Progenitor cell of endocrine pancreas (in vitro differentiated cells): ENCODE data around the gene KCNQ1. TPM values are rescaled to one million over a fixed set of nuclear protein-coding genes. Genes with fewer than 3 reads are reported as not detected.

Experiments
- DNase-seq: peaks from one replicate; pipeline ENCODE4 v3.0.0; 2021; ENCODE audit warnings: low spot score; ENCODE audit not compliant: unreplicated experiment
- H3K27ac Mint-ChIP-seq: 2 replicates; pipeline ENCODE4 v1.8.0; 2021; ENCODE audit warnings: mild to moderate bottlenecking, moderate library complexity, mixed read lengths
- H3K27me3 Mint-ChIP-seq: 2 replicates; pipeline ENCODE4 v1.8.0; 2021; ENCODE audit warnings: mixed read lengths
- H3K36me3 Mint-ChIP-seq: 2 replicates; pipeline ENCODE4 v1.8.0; 2022; ENCODE audit warnings: mixed read lengths; ENCODE audit not compliant: insufficient read depth
- H3K4me1 Mint-ChIP-seq: 2 replicates; pipeline ENCODE4 v1.8.0; 2021; ENCODE audit warnings: low read depth, mixed read lengths
- H3K4me3 Mint-ChIP-seq: 2 replicates; pipeline ENCODE4 v1.8.0; 2021; ENCODE audit warnings: low read depth, mild to moderate bottlenecking, moderate library complexity, mixed read lengths
- H3K9me3 Mint-ChIP-seq: 2 replicates; pipeline ENCODE4 v1.8.0; 2021; ENCODE audit warnings: low read depth, mixed read lengths
- total RNA-seq: library from RNA; stranded (reverse); gene quantifications from 2 replicates; pipeline ENCODE4 v1.2.1, GENCODE V29; 2021
- TF ChIP-seq, protein P1 (sequence below): fragments of 200-600 bp; sonication (generic); IDR thresholded peaks from one replicate; pipeline ENCODE4 v1.5.0; 2021; ENCODE audit warnings: antibody characterized with exemption, mild to moderate bottlenecking; ENCODE audit not compliant: unreplicated experiment

The KCNQ1 gene
- total RNA-seq, 1 donor from 2014 or later: 3.3 TPM

GRCh38 chr11:2708757-2709281 is 264.0 kb downstream of the KCNQ1 start:
- Mint-ChIP-seq H3K27ac (no peak overlapping the region), H3K9me3 (peaks cover 12% of the 10 kb centered on the region), H3K4me3 (no peak overlapping the region), H3K4me1 (peaks cover 2% of the 10 kb centered on the region), H3K27me3 (peaks cover 13% of the 10 kb centered on the region), H3K36me3 (no peaks in the 10 kb centered on the region)
- TF ChIP-seq, protein P1, sequence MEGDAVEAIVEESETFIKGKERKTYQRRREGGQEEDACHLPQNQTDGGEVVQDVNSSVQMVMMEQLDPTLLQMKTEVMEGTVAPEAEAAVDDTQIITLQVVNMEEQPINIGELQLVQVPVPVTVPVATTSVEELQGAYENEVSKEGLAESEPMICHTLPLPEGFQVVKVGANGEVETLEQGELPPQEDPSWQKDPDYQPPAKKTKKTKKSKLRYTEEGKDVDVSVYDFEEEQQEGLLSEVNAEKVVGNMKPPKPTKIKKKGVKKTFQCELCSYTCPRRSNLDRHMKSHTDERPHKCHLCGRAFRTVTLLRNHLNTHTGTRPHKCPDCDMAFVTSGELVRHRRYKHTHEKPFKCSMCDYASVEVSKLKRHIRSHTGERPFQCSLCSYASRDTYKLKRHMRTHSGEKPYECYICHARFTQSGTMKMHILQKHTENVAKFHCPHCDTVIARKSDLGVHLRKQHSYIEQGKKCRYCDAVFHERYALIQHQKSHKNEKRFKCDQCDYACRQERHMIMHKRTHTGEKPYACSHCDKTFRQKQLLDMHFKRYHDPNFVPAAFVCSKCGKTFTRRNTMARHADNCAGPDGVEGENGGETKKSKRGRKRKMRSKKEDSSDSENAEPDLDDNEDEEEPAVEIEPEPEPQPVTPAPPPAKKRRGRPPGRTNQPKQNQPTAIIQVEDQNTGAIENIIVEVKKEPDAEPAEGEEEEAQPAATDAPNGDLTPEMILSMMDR: no peak
- DNase-seq: no peak

GRCh38 chr11:2709429-2709828 is 264.6 kb downstream of the KCNQ1 start:
- no peak overlapping the region for H3K4me3 Mint-ChIP-seq
- H3K9me3 Mint-ChIP-seq: peaks cover 12% of the 10 kb centered on the region
- H3K36me3 Mint-ChIP-seq: no peaks in the 10 kb centered on the region
- H3K4me1 Mint-ChIP-seq: peaks cover 2% of the 10 kb centered on the region
- no peak for DNase-seq
- peaks cover 10% of the 10 kb centered on the region for H3K27me3 Mint-ChIP-seq
- TF ChIP-seq, protein P1: no peak
- no peak overlapping the region for H3K27ac Mint-ChIP-seq

DNA sequence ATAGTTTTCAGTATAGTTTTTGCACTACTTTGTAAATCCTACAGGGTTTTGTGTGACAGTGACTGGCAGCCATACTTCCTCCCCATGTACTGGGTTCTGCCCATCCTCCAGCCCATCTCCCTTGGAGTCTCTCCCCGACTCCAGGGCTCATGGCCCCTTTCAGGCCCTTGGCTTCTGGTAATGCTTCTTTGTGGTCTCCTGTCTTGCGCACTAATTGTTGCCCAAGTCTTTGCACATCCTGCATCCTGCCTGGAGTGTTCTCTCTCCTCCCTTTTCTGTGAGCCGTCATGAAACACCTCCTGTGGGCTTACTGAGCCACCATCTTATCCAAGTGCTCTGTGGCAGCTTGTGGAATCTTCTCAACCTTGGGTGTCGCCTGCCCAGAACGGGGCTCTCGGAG is 266.4 kb downstream of the KCNQ1 start:
- Mint-ChIP-seq H3K9me3 (peaks cover 12% of the 10 kb centered on the region), H3K36me3 (no peaks in the 10 kb centered on the region), H3K4me1 (peaks cover 5% of the 10 kb centered on the region), H3K27ac (no peak overlapping the region), H3K4me3 (no peak overlapping the region), H3K27me3 (peaks cover 6% of the 10 kb centered on the region)
- DNase-seq: no peak
- TF ChIP-seq, protein P1: no peak

DNA sequence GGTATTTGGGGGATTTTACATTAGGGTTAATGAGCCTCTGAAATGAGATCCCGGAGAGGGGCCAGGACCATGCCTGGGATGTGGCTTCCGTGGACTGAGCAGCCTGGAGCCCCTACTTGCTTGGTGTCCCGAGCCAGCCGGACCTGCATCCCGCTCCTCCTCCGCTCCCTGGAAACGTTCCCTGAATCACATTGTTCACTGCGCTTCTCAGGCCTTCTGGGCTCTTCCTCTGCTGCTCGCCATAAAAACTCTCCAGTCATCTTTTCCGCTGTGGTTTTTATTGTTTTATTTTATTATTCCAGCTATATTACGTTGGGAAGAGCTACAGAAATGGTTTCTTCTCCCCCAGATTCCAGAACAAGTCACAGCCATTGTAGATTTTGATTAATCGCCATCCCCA is 268.3 kb downstream of the KCNQ1 start:
- Mint-ChIP-seq H3K36me3 (no peaks in the 10 kb centered on the region), H3K9me3 (peaks cover 12% of the 10 kb centered on the region), H3K27me3 (peaks cover 9% of the 10 kb centered on the region), H3K27ac (no peak overlapping the region), H3K4me3 (no peak overlapping the region), H3K4me1 (peaks cover 6% of the 10 kb centered on the region)
- TF ChIP-seq, protein P1: no peak
- DNase-seq: no peak

- Mint-ChIP-seq H3K27ac (no peak overlapping the region), H3K4me3 (no peak overlapping the region), H3K36me3 (no peaks in the 10 kb centered on the region), H3K9me3 (peaks cover 12% of the 10 kb centered on the region), H3K27me3 (peaks cover 9% of the 10 kb centered on the region), H3K4me1 (peaks cover 8% of the 10 kb centered on the region)
- TF ChIP-seq, protein P1: no peak
- no peak for DNase-seq
These were observed 269.1 kb downstream of the KCNQ1 start for GRCh38 chr11:2713661-2714462.
